Fibroblast of lung (primary cell): ENCODE measurements around the gene LYL1. TPM values are rescaled to one million over a fixed set of nuclear protein-coding genes. Genes with fewer than 3 reads are reported as not detected.

Experiments
- DNase-seq, 2 donors: peaks; one replicate each; pipeline versions ENCODE4 v3.0.0 to v3.0.0-alpha.2; 2010; ENCODE audit warnings: low read depth in 2 of 2
- H2AFZ ChIP-seq: 2 replicates; pipeline ENCODE4 v1.5.1; 2012; ENCODE audit warnings: low read length, control low read depth, inconsistent platforms
- H3K27ac ChIP-seq: 2 replicates; pipeline ENCODE4 v1.5.1; 2011; ENCODE audit warnings: low read length, control low read depth; ENCODE audit not compliant: insufficient read depth
- H3K27me3 ChIP-seq: 2 replicates; pipeline ENCODE4 v1.5.1; 2011; ENCODE audit warnings: mild to moderate bottlenecking, low read length; ENCODE audit not compliant: control insufficient read depth, insufficient read depth
- H3K36me3 ChIP-seq: 2 replicates; pipeline ENCODE4 v1.5.1; 2011; ENCODE audit warnings: low read length; ENCODE audit not compliant: control insufficient read depth, insufficient read depth
- H3K4me1 ChIP-seq: 2 replicates; pipeline ENCODE4 v1.5.1; 2011; ENCODE audit warnings: low read length; ENCODE audit not compliant: control insufficient read depth, insufficient read depth; ENCODE audit errors: extremely low read depth
- H3K4me2 ChIP-seq: 2 replicates; pipeline ENCODE4 v1.5.1; 2011; ENCODE audit warnings: low read length, control low read depth; ENCODE audit not compliant: insufficient read depth; ENCODE audit errors: extremely low read depth
- H3K4me3 ChIP-seq, 4 experiments: fragments of 200-600 bp in 1 of 4; sonication (generic) in 1 of 4; replicated peaks in 1 of 4; 2 replicates each; pipeline ENCODE4 v1.5.1; 2011 to 2016; ENCODE audit warnings: low read length in 4 of 4, low read depth in 3 of 4, mild to moderate bottlenecking in 3 of 4, control low read depth in 2 of 4, inconsistent platforms in 1 of 4, mixed read lengths in 1 of 4; ENCODE audit not compliant: insufficient read depth in 1 of 4; ENCODE audit errors: control extremely low read depth in 1 of 4
- H3K79me2 ChIP-seq: 2 replicates; pipeline ENCODE4 v1.5.1; 2012; ENCODE audit warnings: mild to moderate bottlenecking, low read length, inconsistent platforms; ENCODE audit not compliant: control insufficient read depth, insufficient read depth
- H3K9ac ChIP-seq: 2 replicates; pipeline ENCODE4 v1.5.1; 2011; ENCODE audit warnings: mild to moderate bottlenecking, low read length, control low read depth; ENCODE audit not compliant: insufficient read depth
- H3K9me3 ChIP-seq: 2 replicates; pipeline ENCODE4 v1.5.1; 2012; ENCODE audit warnings: low read depth, low read length; ENCODE audit not compliant: control insufficient read depth, insufficient read depth
- H4K20me1 ChIP-seq: 2 replicates; pipeline ENCODE4 v1.5.1; 2011; ENCODE audit warnings: low read length; ENCODE audit not compliant: control insufficient read depth, insufficient read depth; ENCODE audit errors: extremely low read depth
- CTCF ChIP-seq, 2 donors: IDR thresholded peaks in 1 of 2; conservative IDR thresholded peaks in 1 of 2; 1 replicate in 1 of 2; 2 replicates in 1 of 2; pipeline ENCODE4 v1.5.1; 2011 to 2012; ENCODE audit warnings: low read length in 2 of 2, control low read depth in 1 of 2, inconsistent platforms in 1 of 2, low read depth in 1 of 2, mild to moderate bottlenecking in 1 of 2
- EZH2 ChIP-seq: IDR thresholded peaks from 2 replicates; pipeline ENCODE4 v1.5.1; 2012; ENCODE audit warnings: low read length, control low read depth, mild to moderate bottlenecking; ENCODE audit errors: missing control alignments
- polyA plus RNA-seq, 2 donors: library from polyadenylated mRNA; depleted of rRNA in 1 of 2; stranded (reverse) in 1 of 2; unstranded in 1 of 2; fragments of >200 nt; gene quantifications; 2 replicates each; pipeline ENCODE4 v1.2.1, GENCODE V29; 2011 to 2012; ENCODE audit warnings: missing spikeins in 1 of 2
- total RNA-seq: library from RNA; depleted of rRNA; stranded (reverse); fragments of >200 nt; gene quantifications from 2 replicates; pipeline ENCODE4 v1.2.1, GENCODE V29; 2014

Gene LYL1
- total and polyA plus RNA-seq, 2 donors (not counting 1 experiment from before 2014, with no cell fraction given) = 0.30 to 1.2 TPM

GRCh38 chr19:13053761-13054625 is 48.7 kb downstream of the LYL1 start:
- Histone ChIP-seq H3K4me2 (peak overlapping the region; percentile 42), H3K9ac (peak overlapping the region; percentile 38), H3K36me3 (peaks cover 2% of the 10 kb centered on the region), H3K27ac (peak overlapping the region; percentile 95), H3K4me1 (peaks cover 68% of the 10 kb centered on the region), H3K79me2 (peaks cover 70% of the 10 kb centered on the region), H4K20me1 (peaks cover 2% of the 10 kb centered on the region), H2AFZ (no peak overlapping the region), H3K9me3 (no peaks in the 10 kb centered on the region), H3K4me3 (peak overlapping the region in 1 of 4 experiments; percentile 24), H3K27me3 (no peaks in the 10 kb centered on the region)
- DNase-seq = peak; percentile 89 to 98
- TF ChIP-seq CTCF (conservative IDR thresholded peaks at IDR 0.05 in 1 of 2, IDR thresholded peaks at IDR 0.05 in 1 of 2; ENCODE audit: low read depth in 1 of 2, low read length in 2 of 2) (no peak), EZH2 (no peak)

GRCh38 chr19:13053238-13053637 is 49.4 kb downstream of the LYL1 start:
- Histone ChIP-seq H3K79me2 (peaks cover 71% of the 10 kb centered on the region), H4K20me1 (peaks cover 2% of the 10 kb centered on the region), H3K9ac (peak overlapping the region; percentile 38), H3K27me3 (no peaks in the 10 kb centered on the region), H3K9me3 (no peaks in the 10 kb centered on the region), H3K4me2 (peak overlapping the region; percentile 28), H2AFZ (no peak overlapping the region), H3K27ac (peak overlapping the region; percentile 95), H3K4me1 (peaks cover 68% of the 10 kb centered on the region), H3K36me3 (peaks cover 2% of the 10 kb centered on the region), H3K4me3 (peak overlapping the region in 1 of 4 experiments; percentile 14)
- peak; percentile 26 to 28 for DNase-seq
- TF ChIP-seq EZH2 (no peak), CTCF (conservative IDR thresholded peaks at IDR 0.05 in 1 of 2, IDR thresholded peaks at IDR 0.05 in 1 of 2; ENCODE audit: low read depth in 1 of 2, low read length in 2 of 2) (no peak)

- H3K4me2 ChIP-seq = peak overlapping the region; percentile 74
- peak overlapping the region; percentile 95 for H3K27ac ChIP-seq
- no peaks in the 10 kb centered on the region for H3K27me3 ChIP-seq
- no peak for DNase-seq
- H3K4me1 ChIP-seq = peaks cover 64% of the 10 kb centered on the region
- H4K20me1 ChIP-seq = peaks cover 2% of the 10 kb centered on the region
- H3K36me3 ChIP-seq = peaks cover 3% of the 10 kb centered on the region
- H3K4me3 ChIP-seq = no peak overlapping the region
- no peak for TF ChIP-seq CTCF (conservative IDR thresholded peaks at IDR 0.05 in 1 of 2, IDR thresholded peaks at IDR 0.05 in 1 of 2; ENCODE audit: low read depth in 1 of 2, low read length in 2 of 2)
- TF ChIP-seq EZH2 = no peak
- H2AFZ ChIP-seq = no peak overlapping the region
- H3K79me2 ChIP-seq = peaks cover 71% of the 10 kb centered on the region
- H3K9me3 ChIP-seq = no peaks in the 10 kb centered on the region
- no peak overlapping the region for H3K9ac ChIP-seq
Measured at GRCh38 chr19:13052447-13053175, 50.0 kb downstream of the LYL1 start.
